ENCODE results near the gene MICOS13. TPM values are rescaled to one million over a fixed set of nuclear protein-coding genes. Genes with fewer than 3 reads are reported as not detected.
A peak's percentile ranks its signal among the peaks of the same experiment; 100 is the strongest.

The MICOS13 gene
- total RNA-seq, 4 donors from 2014 or later, result 46.4 to 70.0 (median 59.3) TPM

GRCh38 chr19:5700455-5701092 lies 20.3 kb upstream of the MICOS13 start:
- no peak for TF ChIP-seq EP300 (IDR thresholded peaks at IDR 0.05)
- no peak for TF ChIP-seq CTCF (IDR thresholded peaks at IDR 0.05)
- TF ChIP-seq POLR2A (IDR thresholded peaks at IDR 0.05; ENCODE audit: low read depth), result no peak
- no peak for TF ChIP-seq POLR2AphosphoS5 (IDR thresholded peaks at IDR 0.05)
- DNase-seq (ENCODE audit: extremely low spot score), result no peak
- WGBS, result 97% methylated on average over 9 of the region's 22 CpGs
- Histone ChIP-seq H3K4me3 (no peak overlapping the region), H3K27ac (replicated peaks in 1 of 4) (no peak overlapping the region), H3K36me3 (peaks cover 59 to 92% (median 89%) of the 10 kb centered on the region in 4 donors), H3K9me3 (no peaks in the 10 kb centered on the region), H3K27me3 (no peaks in the 10 kb centered on the region), H3K4me1 (peaks cover 0 to 4% (median 0%) of the 10 kb centered on the region in 4 donors)
- intact Hi-C loops (cut with DNase I), result no loop called here

- no peak for DNase-seq (ENCODE audit: extremely low spot score)
- no peak overlapping the region for H3K4me3 ChIP-seq
- peaks cover 0 to 8% (median 2%) of the 10 kb centered on the region in 4 donors for H3K4me1 ChIP-seq
- TF ChIP-seq POLR2AphosphoS5 (IDR thresholded peaks at IDR 0.05), result no peak
- no peak for TF ChIP-seq CTCF (IDR thresholded peaks at IDR 0.05)
- TF ChIP-seq POLR2A (IDR thresholded peaks at IDR 0.05; ENCODE audit: low read depth), result no peak
- TF ChIP-seq EP300 (IDR thresholded peaks at IDR 0.05), result no peak
- H3K9me3 ChIP-seq, result no peaks in the 10 kb centered on the region
- H3K27ac ChIP-seq (replicated peaks in 1 of 4), result no peak overlapping the region
- H3K36me3 ChIP-seq, result peaks cover 65 to 93% (median 89%) of the 10 kb centered on the region in 4 donors
- WGBS, result 95% methylated on average over 25 of the region's 38 CpGs
- H3K27me3 ChIP-seq, result no peaks in the 10 kb centered on the region
- intact Hi-C loops (cut with DNase I), result no loop called here
These were observed 18.5 kb upstream of the MICOS13 start for GRCh38 chr19:5698635-5699422.

GRCh38 chr19:5697890-5698634 lies 17.7 kb upstream of the MICOS13 start:
- H3K36me3 ChIP-seq, result peaks cover 65 to 93% (median 89%) of the 10 kb centered on the region in 4 donors
- intact Hi-C loops (cut with DNase I), result no loop called here
- no peak for TF ChIP-seq POLR2AphosphoS5 (IDR thresholded peaks at IDR 0.05)
- TF ChIP-seq EP300 (IDR thresholded peaks at IDR 0.05), result no peak
- TF ChIP-seq CTCF (IDR thresholded peaks at IDR 0.05), result no peak
- no peak for TF ChIP-seq POLR2A (IDR thresholded peaks at IDR 0.05; ENCODE audit: low read depth)
- peaks cover under 1 to 16% (median 7%) of the 10 kb centered on the region in 4 donors for H3K4me1 ChIP-seq
- peak overlapping the region in 1 of 4 donors; percentile 4 for H3K27ac ChIP-seq (replicated peaks in 1 of 4)
- no peaks in the 10 kb centered on the region for H3K9me3 ChIP-seq
- DNase-seq (ENCODE audit: extremely low spot score), result no peak
- WGBS, result 89% methylated on average over 25 of the region's 30 CpGs
- no peaks in the 10 kb centered on the region for H3K27me3 ChIP-seq
- H3K4me3 ChIP-seq, result no peak overlapping the region

GRCh38 chr19:5697022-5697889 lies 16.9 kb upstream of the MICOS13 start:
- WGBS, result 74% methylated on average over 24 of the region's 25 CpGs
- TF ChIP-seq POLR2AphosphoS5 (IDR thresholded peaks at IDR 0.05), result no peak
- TF ChIP-seq POLR2A (IDR thresholded peaks at IDR 0.05; ENCODE audit: low read depth), result no peak
- no peak for TF ChIP-seq EP300 (IDR thresholded peaks at IDR 0.05)
- no peak for TF ChIP-seq CTCF (IDR thresholded peaks at IDR 0.05)
- Histone ChIP-seq H3K4me1 (peaks cover 8 to 24% (median 15%) of the 10 kb centered on the region in 4 donors), H3K4me3 (no peak overlapping the region), H3K27me3 (no peaks in the 10 kb centered on the region), H3K36me3 (peaks cover 64 to 98% (median 94%) of the 10 kb centered on the region in 4 donors), H3K27ac (replicated peaks in 1 of 4) (peak overlapping the region in 1 of 4 donors; percentile 4), H3K9me3 (no peaks in the 10 kb centered on the region)
- no peak for DNase-seq (ENCODE audit: extremely low spot score)
- intact Hi-C loops (cut with DNase I), result no loop called here

All from esophagus muscularis mucosa (tissue), 4 donors.